Activated CD4-positive, alpha-beta T cell treated with anti-CD3 and anti-CD28 coated beads, Interleukin-10, Interleukin-2, amounts not matched to agents 100 ng/mL and 50 ng/mL, durations not matched to agents 16 hours and 8 hours (primary cell): ENCODE results near the gene ALAD.
"Not testable (repeated sequence)": the region's sequence is repeated elsewhere in the genome, so short reads cannot be mapped to it uniquely, and the experiment has no call there.

Experiments used
- DNase-seq: peaks from one replicate; pipeline ENCODE4 v3.0.0-alpha.2; 2020

The ALAD gene

DNA sequence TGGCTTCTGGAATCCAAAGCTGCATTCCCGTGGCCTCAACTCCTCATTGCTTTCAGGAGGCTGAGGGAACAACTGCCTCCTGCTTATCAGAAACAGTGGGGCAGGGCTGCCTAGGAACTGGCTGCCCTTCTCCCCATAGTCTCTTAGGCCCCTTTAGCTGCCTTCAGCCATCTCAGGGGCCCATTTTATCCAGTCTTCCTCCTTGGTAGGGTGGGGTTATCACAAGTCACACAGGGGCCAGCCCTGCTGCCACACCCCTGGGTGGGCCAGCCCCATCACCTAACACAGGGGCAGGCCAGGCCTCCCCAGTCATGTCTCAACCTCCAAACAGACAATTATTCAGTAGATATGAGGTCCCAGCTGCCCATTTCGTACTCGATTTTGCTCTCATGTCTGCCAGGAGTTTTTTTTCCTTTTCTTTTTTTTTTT is 3.9 kb downstream of the ALAD start:
- DNase-seq: no peak

DNA sequence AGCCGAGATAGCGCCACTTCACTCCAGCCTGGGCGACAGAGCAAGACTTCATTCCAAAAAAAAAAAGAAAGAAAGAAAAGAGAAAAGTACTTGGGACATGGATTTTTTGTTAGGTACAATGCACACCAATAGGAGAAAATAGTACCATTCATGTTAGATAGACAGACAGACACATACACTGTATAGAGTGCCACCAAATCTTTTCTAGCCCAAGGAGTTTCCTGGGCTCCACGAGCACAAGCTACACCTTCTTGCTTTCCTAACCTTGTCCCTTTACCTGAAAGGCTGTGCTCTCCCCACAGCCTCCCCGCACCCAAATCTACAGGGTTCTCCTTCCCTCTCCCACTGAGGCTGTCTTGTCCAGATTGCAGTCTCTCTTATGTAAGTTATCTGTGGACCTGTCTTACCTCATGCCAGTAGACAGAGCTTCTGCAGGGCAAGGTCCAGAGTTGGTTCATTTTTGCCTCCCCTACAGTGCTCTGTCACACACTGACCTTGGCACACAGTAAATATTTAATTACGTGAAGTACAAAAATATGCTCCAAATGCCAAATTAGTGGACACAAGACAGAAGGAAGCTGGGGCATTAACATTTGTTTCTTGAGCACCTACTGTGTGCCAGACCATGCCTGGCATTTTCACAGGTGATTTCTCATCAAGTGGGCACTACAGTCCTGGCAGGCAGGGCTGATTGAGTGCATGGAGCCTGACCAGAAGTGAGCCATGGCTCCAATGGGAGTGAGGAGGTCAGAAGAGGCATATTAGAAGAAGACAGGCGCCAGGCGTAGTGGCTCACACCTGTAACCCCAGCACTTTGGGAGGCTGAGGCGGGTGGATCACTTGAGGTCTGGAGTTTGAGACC is 5.9 kb downstream of the ALAD start:
- no peak for DNase-seq

DNA sequence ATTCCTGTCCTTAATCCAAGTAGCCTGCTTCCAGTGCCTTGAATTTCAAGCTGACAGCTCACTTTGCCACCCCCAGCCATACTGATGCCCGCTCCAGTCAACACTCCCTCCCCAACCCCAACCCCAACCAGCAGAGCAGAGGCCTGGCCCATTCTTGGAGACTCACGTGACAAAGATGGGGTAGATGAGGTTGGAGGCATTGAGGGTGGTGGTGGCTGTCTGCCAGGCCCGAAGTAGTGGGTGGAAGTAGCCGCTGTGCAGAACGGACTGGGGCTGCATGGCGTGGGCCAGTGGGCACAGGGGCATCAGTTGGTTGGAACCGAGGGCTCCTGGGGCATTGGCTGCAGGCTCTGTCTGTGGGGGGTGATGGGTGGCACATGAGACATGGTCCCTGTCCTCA is 7.8 kb downstream of the ALAD start:
- no peak for DNase-seq

DNA sequence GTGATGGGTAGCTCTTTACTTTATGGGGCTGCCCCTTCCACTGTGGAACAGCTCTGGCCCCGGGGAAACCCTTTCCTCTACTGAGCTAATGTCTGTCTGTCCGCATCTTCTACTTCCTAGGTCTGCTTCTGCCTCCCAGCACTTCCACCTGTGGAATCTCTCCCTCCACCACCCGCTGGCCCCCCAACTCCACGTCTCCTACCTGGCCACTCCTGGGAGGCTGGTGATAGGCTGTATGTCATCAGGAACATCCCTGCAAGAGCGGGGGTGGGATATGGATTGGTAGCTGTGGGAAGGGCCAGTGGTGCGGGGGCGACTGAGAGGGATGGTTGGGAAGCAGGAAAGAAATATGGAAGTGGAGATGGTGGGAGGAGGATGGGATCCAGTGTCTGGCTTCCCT is 9.2 kb downstream of the ALAD start:
- DNase-seq: no peak

DNA sequence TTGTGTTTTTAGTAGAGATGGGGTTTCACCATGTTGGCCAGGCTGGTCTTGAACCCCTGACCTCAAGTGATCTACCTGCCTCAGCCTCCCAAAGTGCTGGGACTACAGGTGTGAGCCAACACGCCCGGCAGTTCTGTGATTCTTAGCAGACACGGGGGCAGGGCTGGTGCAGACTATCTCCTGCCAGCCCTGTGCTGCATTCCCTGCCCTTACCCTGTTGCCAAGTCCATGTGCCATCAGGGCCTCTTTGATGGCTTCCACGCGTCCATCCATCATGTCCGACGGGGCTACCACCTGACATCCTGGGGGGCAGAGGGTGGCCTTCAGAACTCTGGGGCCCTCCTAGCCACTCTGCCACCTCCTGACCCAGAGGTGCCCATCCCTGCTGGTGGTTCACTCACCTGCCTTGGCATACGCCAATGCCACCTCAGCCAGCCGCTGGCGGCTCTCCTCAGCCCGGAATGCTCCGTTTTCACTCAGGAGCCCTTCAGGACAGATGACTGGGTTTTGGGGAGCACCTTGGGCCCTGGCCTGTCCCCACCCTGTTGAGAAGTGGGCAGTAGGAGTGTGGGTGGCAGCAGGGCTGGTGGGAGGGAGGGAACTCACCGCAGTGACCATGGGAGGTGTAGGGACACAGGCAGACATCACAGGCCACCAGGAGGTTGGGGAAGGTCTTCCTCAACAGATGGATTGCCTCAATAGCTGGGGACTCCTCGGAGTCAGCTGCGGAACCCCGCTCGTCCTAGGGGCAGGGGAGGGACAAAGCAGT is 10.7 kb downstream of the ALAD start:
- no peak for DNase-seq

DNA sequence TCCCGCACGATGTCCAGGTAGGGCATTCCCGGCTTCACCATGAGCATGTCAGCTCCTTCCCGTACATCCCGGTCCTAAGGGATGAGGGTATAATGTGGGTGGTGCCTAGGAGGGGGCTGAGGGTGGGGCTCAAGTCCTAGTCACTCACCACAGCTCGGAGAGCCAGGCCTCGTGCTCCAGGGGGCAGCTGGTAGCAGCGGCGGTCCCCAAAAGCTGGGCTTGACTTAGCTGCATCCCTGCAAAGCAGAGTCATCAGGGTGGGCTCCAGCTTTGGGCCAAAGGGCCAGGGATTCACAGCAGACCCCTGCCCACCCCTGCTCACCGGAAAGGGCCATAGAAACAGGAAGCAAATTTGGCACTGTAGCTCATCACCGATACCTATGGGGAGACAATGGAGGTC is 11.6 kb downstream of the ALAD start:
- DNase-seq: no peak

DNA sequence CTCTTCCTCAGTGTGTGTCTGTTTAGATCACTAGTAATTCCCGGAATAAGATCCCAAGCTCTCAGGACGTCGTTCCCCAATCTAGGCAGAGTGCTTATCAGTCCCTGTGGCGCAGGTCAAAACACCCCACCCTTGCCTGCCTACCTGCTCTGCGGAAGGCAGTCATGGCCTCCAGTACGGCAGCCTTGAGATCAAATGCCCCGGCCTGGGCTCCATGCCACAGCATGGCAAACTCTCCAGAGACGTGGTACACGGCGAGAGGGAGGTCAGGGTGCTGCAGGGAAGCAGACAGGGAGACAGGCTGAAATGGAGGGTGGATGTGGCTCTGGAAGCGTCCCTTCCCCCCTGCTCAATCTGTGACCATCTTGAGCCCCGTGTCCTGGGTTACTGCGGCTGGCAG is 12.3 kb downstream of the ALAD start:
- no peak for DNase-seq

DNA sequence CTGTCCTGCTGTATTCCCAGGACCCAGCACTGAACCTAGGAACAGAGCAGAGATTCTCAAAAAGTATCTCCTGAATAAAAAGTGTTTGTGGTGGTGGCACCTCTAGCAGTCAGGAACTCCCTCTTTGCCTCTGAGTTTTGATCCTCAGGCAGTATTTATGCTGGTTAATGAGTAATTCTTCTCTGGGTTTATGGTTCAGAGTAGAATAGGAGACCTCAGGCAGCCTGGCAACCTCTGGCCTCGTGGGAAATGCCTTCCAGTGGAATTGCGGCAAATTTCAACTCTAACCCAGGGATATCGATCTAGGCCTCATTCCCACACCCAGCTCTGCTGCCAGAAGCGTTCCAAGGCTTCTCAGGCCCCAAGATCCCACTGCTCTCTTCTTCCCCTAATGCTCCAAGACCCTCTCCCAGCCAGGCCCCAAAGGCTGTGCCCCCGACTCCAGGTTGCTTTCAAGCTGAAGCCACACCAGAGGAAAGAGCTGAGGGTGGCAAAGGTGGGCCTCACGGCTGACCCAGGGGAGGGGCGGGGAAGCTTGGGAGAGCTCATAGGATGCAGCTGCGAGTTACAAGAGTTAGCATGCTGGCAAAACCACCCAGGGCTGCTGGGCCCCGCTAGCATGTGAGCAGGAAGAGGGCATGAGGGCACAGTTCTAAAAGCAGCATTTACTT is 13.4 kb downstream of the ALAD start:
- DNase-seq: no peak

DNA sequence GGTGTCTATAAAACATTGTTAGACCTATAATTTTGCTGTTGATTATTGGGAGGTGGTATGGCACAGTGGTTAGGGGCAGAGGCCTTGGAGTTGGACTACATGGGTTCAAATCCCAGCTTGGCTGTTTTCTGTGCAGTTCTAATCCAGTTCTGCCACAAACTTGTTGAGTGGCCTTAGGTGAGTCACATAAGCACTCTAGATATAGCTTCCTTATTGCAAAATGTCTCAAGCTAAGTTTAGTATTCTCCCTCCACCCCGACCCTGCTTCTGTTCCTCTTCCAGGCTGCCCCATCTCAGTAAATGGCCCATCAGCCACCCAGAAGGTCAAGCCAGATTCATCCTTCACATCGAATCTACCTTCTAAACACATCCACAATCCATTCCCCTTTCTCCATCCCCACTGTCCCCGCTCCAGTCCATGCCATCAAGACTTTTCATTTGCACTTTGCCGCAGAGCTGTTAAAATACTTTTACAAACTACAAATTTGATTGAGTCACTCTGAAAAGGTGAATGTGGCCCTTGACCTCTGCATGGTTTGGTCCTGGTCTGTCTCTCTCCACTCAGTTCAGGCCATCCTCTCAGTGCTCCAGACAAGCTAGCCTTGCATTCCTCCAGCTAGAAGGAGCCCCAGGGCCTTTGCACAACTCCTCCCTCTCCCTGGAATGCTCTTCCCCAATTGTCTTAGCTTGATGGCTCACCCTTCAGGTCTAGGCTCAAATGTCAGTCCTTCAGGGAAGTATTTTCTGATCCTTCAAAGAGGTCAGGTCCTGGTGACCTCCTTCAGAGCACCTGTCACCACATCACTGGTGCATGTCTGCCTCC is 14.3 kb downstream of the ALAD start:
- no peak for DNase-seq

DNA sequence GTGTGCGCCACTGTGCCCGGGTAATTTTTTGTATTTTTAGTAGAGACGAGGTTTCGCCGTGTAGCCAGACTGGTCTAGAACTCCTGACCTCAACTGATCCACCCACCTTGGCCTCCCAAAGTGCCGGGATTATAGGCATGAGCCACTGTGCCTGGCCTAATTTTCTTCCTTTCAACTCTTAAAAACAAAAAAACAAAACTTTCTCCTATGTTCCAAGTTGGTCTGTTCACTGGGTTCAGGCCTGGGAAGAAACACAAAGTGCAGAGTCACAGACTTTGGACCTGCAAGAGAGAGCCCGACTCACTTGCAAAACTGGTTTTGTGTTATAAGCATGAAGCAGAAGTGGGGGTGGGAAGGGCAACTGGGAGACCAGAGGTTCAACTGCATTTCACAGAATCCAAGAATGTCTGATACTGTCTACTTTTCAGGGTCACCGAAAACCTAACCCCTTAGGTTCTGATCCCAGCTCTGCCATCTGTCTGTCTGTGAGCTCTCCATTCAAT is 19.1 kb downstream of the ALAD start:
- no peak for DNase-seq

DNA sequence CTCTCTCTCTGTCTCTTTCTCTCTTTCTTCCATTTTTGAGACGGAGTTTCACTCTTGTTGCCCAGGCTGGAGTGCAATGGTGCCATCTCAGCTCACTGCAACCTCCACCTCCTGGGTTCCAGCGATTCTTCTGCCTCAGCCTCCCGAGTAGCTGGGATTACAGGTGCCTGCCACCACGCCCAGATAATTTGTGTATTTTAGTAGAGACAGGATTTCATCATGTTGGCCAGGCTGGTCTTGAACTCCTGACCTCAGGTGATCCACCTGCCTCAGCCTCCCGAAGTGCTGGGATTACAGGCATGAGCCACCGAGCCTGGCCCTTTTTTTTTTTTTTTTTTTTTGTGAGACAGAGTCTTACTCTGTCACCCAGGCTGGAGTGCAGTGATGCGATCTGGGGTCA is 19.6 kb downstream of the ALAD start:
- DNase-seq: not testable (repeated sequence)

DNA sequence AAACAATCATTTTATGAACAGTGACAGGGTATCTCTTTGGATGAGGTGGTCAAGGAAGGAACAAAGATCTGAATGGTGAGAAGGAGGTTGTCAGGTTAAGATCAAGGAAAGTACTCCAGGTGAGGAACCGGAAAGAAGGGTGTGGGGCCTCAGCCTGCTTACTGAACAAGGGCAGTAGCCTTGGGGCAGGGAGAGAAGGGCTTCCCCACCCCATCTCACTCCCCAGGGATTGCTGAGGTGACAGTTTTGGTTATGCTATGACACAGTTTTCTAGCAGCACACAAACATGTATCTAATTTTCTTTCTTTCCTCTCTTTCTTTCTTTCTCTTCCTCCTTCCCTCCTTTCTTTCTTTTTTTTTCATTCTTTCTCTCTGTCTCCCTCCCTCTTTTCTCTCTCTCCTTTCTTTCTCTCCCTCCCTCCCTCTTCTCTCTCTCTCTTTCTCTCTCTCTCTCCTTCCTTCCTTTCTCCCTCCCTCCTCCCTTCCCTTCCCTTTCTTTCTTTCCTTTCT is 20.2 kb downstream of the ALAD start:
- DNase-seq: peak; percentile 11

DNA sequence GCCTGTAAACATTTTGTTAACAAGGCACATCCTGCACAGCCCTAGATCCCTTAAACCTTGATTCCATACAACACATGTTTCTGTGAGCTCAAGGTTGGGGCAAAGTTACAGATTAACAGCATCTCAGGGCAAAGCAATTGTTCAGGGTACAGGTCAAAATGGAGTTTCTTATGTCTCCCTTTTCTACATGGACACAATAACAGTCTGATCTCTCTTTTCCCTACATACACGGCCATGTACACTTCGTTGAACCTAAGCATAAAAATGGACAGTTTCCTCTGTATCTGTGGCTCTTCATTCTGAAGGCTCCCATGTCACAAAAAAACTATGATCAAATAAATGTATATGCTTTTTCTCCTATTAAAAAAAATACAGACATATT is 21.3 kb downstream of the ALAD start:
- DNase-seq: not testable (repeated sequence)

DNA sequence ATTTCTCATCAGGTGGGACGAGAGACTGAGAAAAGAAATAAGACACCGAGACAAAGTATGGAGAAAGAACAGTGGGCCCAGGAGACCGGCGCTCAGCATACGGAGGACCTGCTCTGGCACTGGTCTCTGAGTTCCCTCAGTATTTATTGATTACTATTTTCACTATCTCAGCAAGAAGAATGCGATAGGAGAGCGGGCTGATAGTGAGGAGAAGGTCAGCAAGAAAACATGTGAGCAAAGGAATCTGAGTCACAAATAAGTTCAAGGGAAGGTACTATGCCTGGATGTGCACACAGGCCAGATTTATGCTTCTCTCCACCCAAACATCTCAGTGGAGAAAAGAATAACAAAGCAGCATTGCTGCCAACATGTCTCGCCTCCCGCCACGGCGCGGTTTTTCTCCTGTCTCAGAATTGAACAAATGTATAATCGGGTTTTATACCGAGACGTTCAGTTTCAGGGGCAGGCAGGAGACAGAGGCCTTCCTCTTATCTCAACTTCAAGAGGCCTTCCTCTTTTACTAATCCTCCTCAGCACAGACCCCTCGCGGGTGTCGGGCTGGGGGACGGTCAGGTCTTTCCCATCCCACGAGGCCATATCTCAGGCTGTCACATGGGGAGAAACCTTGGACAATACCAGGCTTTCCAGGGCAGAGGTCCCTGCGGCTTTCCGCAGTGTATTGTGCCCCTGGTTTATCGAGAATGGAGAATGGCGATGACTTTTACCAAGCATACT is 21.8 kb downstream of the ALAD start:
- DNase-seq: not testable (repeated sequence)

DNA sequence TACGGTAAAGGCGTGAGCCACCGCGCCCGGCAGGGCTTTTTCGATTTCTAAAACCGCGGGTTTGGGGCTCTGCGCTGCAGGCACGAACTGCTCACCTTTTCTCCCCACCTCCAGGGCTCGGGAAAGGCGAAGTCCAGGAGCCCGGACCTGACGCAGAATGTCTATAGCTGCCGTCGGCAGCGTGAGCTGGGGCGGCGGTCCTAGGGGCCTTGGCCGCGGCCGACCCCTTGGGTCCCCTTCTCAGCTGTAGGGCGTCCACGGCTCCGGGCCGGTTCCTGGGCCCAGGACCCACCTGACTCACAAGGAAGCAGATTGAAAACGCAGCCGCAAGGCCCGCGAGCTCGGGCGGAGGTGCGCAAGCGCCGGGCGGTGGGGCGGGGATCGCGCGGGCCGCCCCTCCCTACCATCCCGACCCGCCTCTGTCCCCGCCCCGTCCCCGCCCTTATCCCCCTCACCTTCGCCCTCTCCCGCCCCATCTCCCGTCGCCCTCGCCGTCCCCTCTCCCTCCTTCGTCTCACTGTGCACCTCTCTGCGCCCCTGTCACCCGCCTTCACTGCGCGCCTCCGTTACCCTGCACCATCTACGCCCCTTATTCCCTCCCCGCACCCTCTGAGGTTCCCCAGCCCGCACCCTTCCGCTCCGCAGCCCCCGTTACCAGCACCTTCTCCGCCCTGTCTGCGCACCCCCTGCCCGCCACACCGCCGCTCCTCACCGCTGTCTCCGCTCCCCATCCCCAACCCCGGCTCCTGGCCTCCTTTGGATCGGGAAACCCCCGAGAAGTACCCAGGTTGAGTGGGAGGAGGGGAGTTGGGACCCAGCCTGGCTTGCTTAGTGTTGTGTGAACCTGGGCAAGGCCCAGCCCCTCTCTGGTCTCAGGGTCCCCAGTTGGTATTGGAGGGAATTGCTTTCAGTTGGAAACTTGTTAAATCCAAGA is 24.2 kb downstream of the ALAD start, which contains the start of gene HDHD3:
Gene HDHD3 (minus strand): TSS at position 353 of the 934 bp plus-strand sequence. CDS start 2,632 bp downstream, outside the sequence.
- DNase-seq: peak; percentile 89

DNA sequence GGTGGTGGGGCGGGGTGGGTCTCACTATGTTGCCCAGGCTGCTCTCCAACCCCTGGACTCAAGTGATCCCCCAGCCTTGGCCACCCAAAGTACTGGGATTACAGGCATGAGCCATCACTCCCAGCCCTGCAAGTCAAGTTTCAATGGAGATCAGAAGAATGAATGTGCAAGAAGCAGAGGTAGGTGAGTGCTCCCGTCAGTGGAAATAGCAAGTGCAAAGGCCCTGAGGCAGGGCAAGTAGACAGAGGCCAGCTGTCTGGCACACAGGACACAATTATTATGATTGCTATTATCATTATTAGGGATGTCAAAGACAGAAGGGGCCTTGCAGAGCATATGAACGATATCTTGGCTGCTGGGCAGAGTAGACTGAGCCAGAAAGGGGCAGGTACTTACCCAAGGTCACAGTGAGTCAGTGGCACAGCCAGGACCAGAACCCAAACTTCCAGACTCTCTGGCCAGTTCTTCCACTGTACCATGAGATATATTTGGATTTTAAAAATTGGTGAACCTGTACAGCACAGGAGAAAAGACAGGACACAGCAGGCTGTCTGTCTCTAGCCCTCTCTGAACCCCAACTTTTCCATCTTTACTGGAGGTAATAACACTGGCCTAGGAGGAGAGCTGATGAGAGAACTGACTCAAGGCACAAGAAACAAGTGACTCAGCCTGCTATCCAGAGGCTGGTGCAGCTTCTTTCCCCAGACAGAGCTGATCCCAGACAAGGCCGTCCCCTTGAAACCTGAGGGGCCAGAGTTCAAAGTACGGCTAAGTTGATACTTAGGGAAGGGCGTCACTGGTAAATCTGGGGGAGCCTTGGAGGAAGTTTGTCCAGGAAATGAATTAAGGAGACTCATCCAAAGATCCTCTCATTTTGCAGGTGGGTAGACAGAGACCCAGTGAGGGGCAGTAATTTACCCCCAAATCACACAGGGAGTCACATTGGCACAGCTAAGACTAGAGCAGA is 25.7 kb downstream of the ALAD start:
- DNase-seq: peak; percentile 15

DNA sequence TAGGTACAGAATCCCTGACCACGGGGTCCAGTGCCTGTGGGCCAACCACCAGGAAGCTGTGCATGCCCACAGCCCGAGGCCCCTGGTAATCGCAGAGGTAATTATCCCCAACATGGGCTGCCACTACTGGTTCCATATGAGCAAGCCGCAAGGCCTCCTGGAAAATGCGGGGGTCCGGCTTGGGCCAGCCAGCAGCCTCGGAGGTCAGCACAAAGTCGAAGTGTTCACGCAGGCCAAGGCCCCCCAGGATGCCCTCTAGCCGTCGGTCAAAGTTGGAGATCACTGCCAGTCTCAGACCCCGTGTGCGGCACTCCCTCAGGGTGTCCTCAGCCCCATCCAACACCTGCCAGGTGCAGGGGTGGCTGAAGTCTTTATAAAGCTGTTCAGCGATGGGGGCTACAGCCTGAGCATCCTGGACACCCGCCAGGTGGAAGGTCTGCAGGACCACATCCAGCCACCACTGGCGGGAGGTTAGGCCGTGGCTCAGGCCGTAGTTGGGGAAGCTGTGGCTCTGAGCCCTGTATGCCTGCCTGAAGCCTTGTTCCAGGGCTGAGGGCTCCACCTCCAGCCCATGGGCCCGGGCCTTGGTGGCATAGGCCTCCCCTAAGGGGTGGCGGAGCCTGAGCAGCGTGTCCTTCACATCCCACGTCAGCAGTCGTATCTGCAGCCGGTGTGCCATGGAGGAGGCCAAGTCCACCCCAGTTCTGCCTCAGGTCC is 27.2 kb downstream of the ALAD start:
- no peak for DNase-seq

DNA sequence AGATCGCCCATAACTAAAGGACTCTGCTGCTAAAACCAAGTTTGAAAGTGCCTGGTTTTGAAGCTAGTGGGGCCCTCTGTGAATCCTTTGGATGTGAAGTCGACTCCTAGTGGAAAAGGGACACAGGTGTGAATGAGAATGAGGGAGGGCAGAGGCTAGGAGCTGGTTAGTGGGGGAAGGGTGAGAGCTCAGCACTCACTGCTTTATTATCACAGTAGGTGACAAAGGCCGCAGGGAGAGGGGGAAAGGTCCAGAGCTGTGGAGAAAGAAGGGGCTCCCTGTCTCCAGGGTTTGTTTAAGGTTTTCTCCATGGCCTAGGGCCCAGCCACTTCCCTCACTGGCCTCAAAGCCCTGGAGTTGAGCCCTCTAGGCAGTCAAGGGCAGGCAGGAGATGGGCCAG is 27.8 kb downstream of the ALAD start:
- DNase-seq: no peak
